CD14-positive monocyte (primary cell): ENCODE results near the gene PLPP2. TPM values are rescaled to one million over a fixed set of nuclear protein-coding genes. Genes with fewer than 3 reads are reported as not detected.
"Not testable (repeated sequence)": the region's sequence is repeated elsewhere in the genome, so short reads cannot be mapped to it uniquely, and the experiment has no call there.

Experiments used
- DNase-seq, 3 donors: peaks; one replicate each; pipeline ENCODE4 v3.0.0-alpha.2; 2011 to 2022
- H2AFZ ChIP-seq: 2 replicates; pipeline ENCODE4 v1.6.0; 2012; ENCODE audit warnings: mild to moderate bottlenecking, low read depth, low read length, inconsistent platforms; ENCODE audit not compliant: insufficient read depth, poor library complexity, severe bottlenecking
- H3K27ac ChIP-seq, 2 donors: 1 replicate in 1 of 2; 2 replicates in 1 of 2; pipeline ENCODE4 v1.5.1; 2012 to 2013; ENCODE audit warnings: low read length in 2 of 2, control low read depth in 1 of 2, inconsistent platforms in 1 of 2, low read depth in 1 of 2, mild to moderate bottlenecking in 1 of 2
- H3K27me3 ChIP-seq, 2 donors: one replicate each; pipeline versions ENCODE4 v1.6.0 to v1.6.1; 2011 to 2013; ENCODE audit warnings: low read length in 2 of 2; ENCODE audit not compliant: control insufficient read depth in 2 of 2, insufficient read depth in 2 of 2
- H3K36me3 ChIP-seq, 2 donors: replicated peaks in 1 of 2; 1 replicate in 1 of 2; 2 replicates in 1 of 2; pipeline versions ENCODE4 v1.5.1 to v1.6.1; 2012 to 2013; ENCODE audit warnings: low read length in 2 of 2, control low read depth in 1 of 2, inconsistent platforms in 1 of 2, mild to moderate bottlenecking in 1 of 2; ENCODE audit not compliant: insufficient read depth in 2 of 2, control insufficient read depth in 1 of 2
- H3K4me1 ChIP-seq, 2 donors: 1 replicate in 1 of 2; 2 replicates in 1 of 2; pipeline versions ENCODE4 v1.5.1 to v1.6.1; 2012 to 2013; ENCODE audit warnings: low read length in 2 of 2, control low read depth in 1 of 2, inconsistent platforms in 1 of 2, mild to moderate bottlenecking in 1 of 2, moderate library complexity in 1 of 2; ENCODE audit not compliant: insufficient read depth in 2 of 2, control insufficient read depth in 1 of 2
- H3K4me2 ChIP-seq: replicated peaks from 2 replicates; pipeline ENCODE3; 2012; ENCODE audit warnings: low read length, moderate library complexity, mild to moderate bottlenecking; ENCODE audit not compliant: poor library complexity, severe bottlenecking; ENCODE audit errors: extremely low read depth
- H3K4me3 ChIP-seq, 3 experiments: fragments of 200-600 bp in 1 of 3; sonication (generic) in 1 of 3; replicated peaks in 1 of 3; 1 replicate in 2 of 3; 2 replicates in 1 of 3; pipeline ENCODE4 v1.5.1; 2011 to 2013; ENCODE audit warnings: low read length in 3 of 3, mild to moderate bottlenecking in 3 of 3, control low read depth in 2 of 3, low read depth in 2 of 3, inconsistent platforms in 1 of 3, moderate library complexity in 1 of 3
- H3K79me2 ChIP-seq: 2 replicates; pipeline ENCODE4 v1.6.0; 2012; ENCODE audit warnings: mild to moderate bottlenecking, control low read depth, inconsistent platforms, low read length, moderate library complexity; ENCODE audit not compliant: insufficient read depth
- H3K9ac ChIP-seq: 2 replicates; pipeline ENCODE4 v1.6.0; 2017; ENCODE audit warnings: low read length, mild to moderate bottlenecking; ENCODE audit not compliant: insufficient read depth, poor library complexity, severe bottlenecking
- H3K9me3 ChIP-seq, 2 donors: replicated peaks in 1 of 2; 1 replicate in 1 of 2; 2 replicates in 1 of 2; pipeline versions ENCODE4 v1.5.1 to v1.6.1; 2012 to 2013; ENCODE audit warnings: low read length in 2 of 2, control low read depth in 1 of 2; ENCODE audit not compliant: control insufficient read depth in 1 of 2, insufficient read depth in 1 of 2
- H4K20me1 ChIP-seq: 2 replicates; pipeline ENCODE4 v1.6.0; 2012; ENCODE audit warnings: mild to moderate bottlenecking, low read length, control low read depth, moderate library complexity; ENCODE audit not compliant: insufficient read depth
- H3K27ac Mint-ChIP-seq, 7 donors: one replicate each; pipeline ENCODE4 v1.8.0; 2020; ENCODE audit warnings: mild to moderate bottlenecking in 7 of 7, mixed read lengths in 7 of 7, moderate library complexity in 6 of 7, inconsistent platforms in 2 of 7
- H3K27me3 Mint-ChIP-seq, 3 donors: one replicate each; pipeline ENCODE4 v1.8.0; 2021 to 2022; ENCODE audit warnings: low read depth in 3 of 3, mild to moderate bottlenecking in 3 of 3, mixed read lengths in 3 of 3, moderate library complexity in 3 of 3, inconsistent platforms in 1 of 3
- H3K36me3 Mint-ChIP-seq, 2 donors: one replicate each; pipeline ENCODE4 v1.8.0; 2020; ENCODE audit warnings: mixed read lengths in 2 of 2, inconsistent platforms in 1 of 2, mild to moderate bottlenecking in 1 of 2
- H3K4me1 Mint-ChIP-seq: one replicate; pipeline ENCODE4 v1.8.0; 2020; ENCODE audit warnings: mild to moderate bottlenecking, mixed read lengths
- H3K4me3 Mint-ChIP-seq, 2 donors: one replicate each; pipeline ENCODE4 v1.8.0; 2020; ENCODE audit warnings: mild to moderate bottlenecking in 2 of 2, mixed read lengths in 2 of 2, moderate library complexity in 1 of 2
- H3K9me3 Mint-ChIP-seq, 7 donors: one replicate each; pipeline ENCODE4 v1.8.0; 2020 to 2022; ENCODE audit warnings: mixed read lengths in 7 of 7, mild to moderate bottlenecking in 6 of 7, moderate library complexity in 6 of 7, inconsistent platforms in 2 of 7
- CTCF ChIP-seq: fragments of 200-600 bp; IDR thresholded peaks from one replicate; pipeline ENCODE4 v1.8.0; 2022; ENCODE audit warnings: antibody characterized with exemption, mild to moderate bottlenecking
- WGBS: methylation state at CpG from one replicate; pipeline ENCODE4 v1.1.5; 2013; ENCODE audit warnings: missing lambda C conversion rate; ENCODE audit not compliant: insufficient coverage; 5-methylcytosine and 5-hydroxymethylcytosine counted together
- intact Hi-C, 2 donors: fragments of 100-400 bp; cut with micrococcal nuclease; formaldehyde crosslinking; loops; one replicate each; pipeline versions ENCODE4 v1.15.0 to v1.15.1; 2023
- polyA plus RNA-seq, 3 donors: library from polyadenylated mRNA; depleted of rRNA in 1 of 3; unstranded in 2 of 3; stranded (reverse) in 1 of 3; fragments of 300-500 nt in 2 of 3; fragments of >200 nt in 1 of 3; fragmentation: Illumina TruSeq in 2 of 3; gene quantifications; 1 replicate in 2 of 3; 2 replicates in 1 of 3; pipeline ENCODE4 v1.2.3, GENCODE V29; 2012 to 2021

The PLPP2 gene
- polyA plus RNA-seq, 3 donors = 0.01 TPM; not detected in 2

- H2AFZ ChIP-seq = no peak overlapping the region
- H3K9me3 ChIP-seq = peaks cover 0 to 1% of the 10 kb centered on the region in 2 donors
- H3K9me3 Mint-ChIP-seq = no peaks in the 10 kb centered on the region
- H3K4me1 ChIP-seq = peaks cover 3 to 7% of the 10 kb centered on the region in 2 donors
- peaks cover 7% of the 10 kb centered on the region for H3K4me1 Mint-ChIP-seq
- H3K27me3 ChIP-seq = peaks cover 5 to 16% of the 10 kb centered on the region in 2 donors
- H3K4me2 ChIP-seq = no peak overlapping the region
- intact Hi-C loops = no loop called here
- peak overlapping the region in 1 of 7 donors; percentile 41 for H3K27ac Mint-ChIP-seq
- 14% methylated on average over 6 of the region's 6 CpGs for WGBS
- H3K36me3 Mint-ChIP-seq = peaks cover 0 to under 1% of the 10 kb centered on the region in 2 donors
- H3K27me3 Mint-ChIP-seq = peaks cover 18 to 43% (median 35%) of the 10 kb centered on the region in 3 donors
- no peak overlapping the region for H3K4me3 Mint-ChIP-seq
- H4K20me1 ChIP-seq = no peaks in the 10 kb centered on the region
- H3K9ac ChIP-seq = no peak overlapping the region
- no peak for TF ChIP-seq CTCF
- no peak overlapping the region for H3K4me3 ChIP-seq
- H3K79me2 ChIP-seq = no peaks in the 10 kb centered on the region
- no peaks in the 10 kb centered on the region for H3K36me3 ChIP-seq
- no peak for DNase-seq
- H3K27ac ChIP-seq = no peak overlapping the region
Observed at GRCh38 chr19:271856-272255, 19.3 kb downstream of the PLPP2 start.

DNA sequence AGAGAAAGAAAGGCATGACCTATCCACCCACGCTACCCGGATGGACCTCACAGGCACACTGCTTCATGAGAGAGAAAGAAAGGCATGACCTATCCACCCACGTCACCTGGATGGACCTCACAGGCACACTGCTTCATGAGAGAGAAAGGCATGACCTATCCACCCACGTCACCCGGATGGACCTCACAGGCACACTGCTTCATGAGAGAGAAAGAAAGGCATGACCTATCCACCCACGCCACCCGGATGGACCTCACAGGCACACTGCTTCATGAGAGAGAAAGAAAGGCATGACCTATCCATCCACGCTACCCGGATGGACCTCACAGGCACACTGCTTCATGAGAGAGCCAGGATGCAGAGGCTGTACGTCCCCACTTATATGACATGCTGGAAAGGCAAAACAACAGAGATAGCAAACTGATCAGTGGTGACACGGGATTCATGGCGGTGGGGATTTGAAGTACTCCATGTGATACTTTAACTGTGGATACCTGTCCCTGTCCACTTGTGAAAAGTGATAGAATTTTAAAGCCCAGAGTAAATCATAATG, 20.4 kb downstream of the PLPP2 start:
- H3K9ac ChIP-seq, H3K79me2 ChIP-seq, DNase-seq, H3K4me1 ChIP-seq, H3K36me3 Mint-ChIP-seq, H4K20me1 ChIP-seq, H3K4me3 ChIP-seq, H3K27ac Mint-ChIP-seq, intact Hi-C loops, H3K36me3 ChIP-seq, H3K9me3 ChIP-seq, H3K9me3 Mint-ChIP-seq, H3K4me2 ChIP-seq, H3K4me3 Mint-ChIP-seq, H2AFZ ChIP-seq, H3K27ac ChIP-seq: not testable (repeated sequence)
- peaks cover 10% of the 10 kb centered on the region for H3K4me1 Mint-ChIP-seq
- peaks cover 15 to 23% of the 10 kb centered on the region in 2 donors for H3K27me3 ChIP-seq
- 90% methylated on average over 4 of the region's 12 CpGs for WGBS
- H3K27me3 Mint-ChIP-seq = peaks cover 21 to 47% (median 45%) of the 10 kb centered on the region in 3 donors
